Transverse colon (tissue), 4 donors: ENCODE measurements around the gene CDCP2. TPM values are rescaled to one million over a fixed set of nuclear protein-coding genes. Genes with fewer than 3 reads are reported as not detected.

ENCODE experiments used
- DNase-seq: peaks from one replicate; pipeline ENCODE4 v3.0.0-alpha.2; 2019
- H3K27ac ChIP-seq, 4 donors: fragments of 200-600 bp; sonication (generic); 2 replicates each; pipeline ENCODE4 v1.5.1; 2016 to 2018; ENCODE audit warnings: inconsistent platforms in 4 of 4
- H3K27me3 ChIP-seq: fragments of 200-600 bp; sonication (generic); 2 replicates; pipeline ENCODE4 v1.5.1; 2017; ENCODE audit warnings: inconsistent platforms
- H3K36me3 ChIP-seq, 4 donors: fragments of 200-600 bp; sonication (generic); 2 replicates each; pipeline ENCODE4 v1.5.1; 2017 to 2019; ENCODE audit warnings: inconsistent platforms in 4 of 4
- H3K4me1 ChIP-seq, 4 donors: fragments of 200-600 bp; sonication (generic); 2 replicates each; pipeline ENCODE4 v1.5.1; 2017 to 2020; ENCODE audit warnings: inconsistent platforms in 4 of 4
- H3K4me3 ChIP-seq, 4 donors: fragments of 200-600 bp; sonication (generic); 1 replicate in 1 of 4; 2 replicates in 3 of 4; pipeline versions ENCODE4 v1.5.1 to v1.6.1; 2017 to 2019; ENCODE audit warnings: inconsistent platforms in 4 of 4
- H3K9me3 ChIP-seq, 2 donors: fragments of 200-600 bp; sonication (generic); 2 replicates each; pipeline ENCODE4 v1.5.1; 2017 to 2019; ENCODE audit warnings: inconsistent platforms in 2 of 2
- CTCF ChIP-seq, 5 experiments: fragments of 200-600 bp in 3 of 5; fragments of 450-650 bp in 2 of 5; sonication (generic) in 3 of 5; IDR thresholded peaks; 1 replicate in 2 of 5; 2 replicates in 3 of 5; pipeline ENCODE4 v1.5.1; 2016 to 2017; ENCODE audit warnings: antibody characterized with exemption in 5 of 5, inconsistent platforms in 3 of 5, mild to moderate bottlenecking in 2 of 5, moderate library complexity in 1 of 5
- EP300 ChIP-seq: sonication (generic); formaldehyde crosslinking; IDR thresholded peaks from one replicate; pipeline ENCODE4 v1.6.1; 2017; ENCODE audit warnings: antibody characterized with exemption, low read depth
- POLR2A ChIP-seq: fragments of 450-650 bp; IDR thresholded peaks from one replicate; pipeline ENCODE4 v1.6.1; 2016; ENCODE audit warnings: antibody characterized with exemption, mild to moderate bottlenecking, moderate library complexity
- POLR2AphosphoS5 ChIP-seq, 3 donors: sonication (generic); formaldehyde crosslinking; IDR thresholded peaks; one replicate each; pipeline ENCODE4 v1.6.1; 2016; ENCODE audit warnings: antibody characterized with exemption in 3 of 3
- WGBS, 2 donors: methylation state at CpG; one replicate each; pipeline ENCODE4 v1.1.5; 2018; ENCODE audit warnings: low coverage in 1 of 2; 5-methylcytosine and 5-hydroxymethylcytosine counted together
- in situ Hi-C, 4 donors: fragments of 200-750 bp; cut with MboI; loops; one replicate each; pipeline versions ENCODE4 v1.15.0 to v1.15.1; 2017; ENCODE audit warnings: low sequenced_read_pairs in 3 of 4, low pct_ligation_motif_present in 1 of 4, low pct_unique_long_range_greater_than_20kb in 1 of 4
- intact Hi-C: fragments of 100-400 bp; cut with DNase I; formaldehyde crosslinking; loops from one replicate; pipeline ENCODE4 v1.15.1; 2023; ENCODE audit warnings: low total_unique reads
- total RNA-seq, 4 donors: library from RNA; depleted of rRNA; stranded (reverse); fragments of >200 nt; gene quantifications; one replicate each; pipeline ENCODE4 v1.1.0, GENCODE V29; 2016

CDCP2 gene
- total RNA-seq, 4 donors from 2014 or later: 0.48 TPM; not detected in 3

GRCh38 chr1:54138994-54139393 lies 13.8 kb downstream of the CDCP2 start:
- no peak overlapping the region for H3K27ac ChIP-seq
- no peak for TF ChIP-seq CTCF (IDR thresholded peaks at IDR 0.05)
- TF ChIP-seq POLR2AphosphoS5 (IDR thresholded peaks at IDR 0.05): no peak
- TF ChIP-seq EP300: no peak
- TF ChIP-seq POLR2A: no peak
- no peak for DNase-seq
- in situ Hi-C loops (no loop called here), intact Hi-C loops (no loop called here)
- no peaks in the 10 kb centered on the region for H3K27me3 ChIP-seq
- 100% methylated on average over 1 of the region's 1 CpG; no CpG with 5 or more reads in 1 of the 2 donors for WGBS, 2 donors
- H3K4me1 ChIP-seq: no peaks in the 10 kb centered on the region
- H3K9me3 ChIP-seq: no peaks in the 10 kb centered on the region
- no peaks in the 10 kb centered on the region for H3K36me3 ChIP-seq
- H3K4me3 ChIP-seq: no peak overlapping the region

- WGBS, 2 donors: 47% methylated on average over 8 of the region's 10 CpGs; no CpG with 5 or more reads in 1 of the 2 donors
- Histone ChIP-seq H3K4me1 (no peaks in the 10 kb centered on the region), H3K27me3 (no peaks in the 10 kb centered on the region), H3K9me3 (no peaks in the 10 kb centered on the region), H3K27ac (no peak overlapping the region), H3K36me3 (no peaks in the 10 kb centered on the region), H3K4me3 (no peak overlapping the region)
- in situ Hi-C loops (no loop called here), intact Hi-C loops (no loop called here)
- DNase-seq: no peak
- no peak for TF ChIP-seq POLR2A
- no peak for TF ChIP-seq CTCF (IDR thresholded peaks at IDR 0.05)
- no peak for TF ChIP-seq POLR2AphosphoS5 (IDR thresholded peaks at IDR 0.05)
- TF ChIP-seq EP300: no peak
These were observed 15.2 kb downstream of the CDCP2 start for GRCh38 chr1:54137534-54138061.

- no peak for TF ChIP-seq POLR2A
- in situ Hi-C loops: no loop called here
- Histone ChIP-seq H3K36me3 (no peaks in the 10 kb centered on the region), H3K4me1 (no peaks in the 10 kb centered on the region), H3K4me3 (no peak overlapping the region), H3K27me3 (no peaks in the 10 kb centered on the region), H3K9me3 (no peaks in the 10 kb centered on the region), H3K27ac (no peak overlapping the region)
- 52 to 81% methylated on average over 2 to 7 of the region's 7 CpGs for WGBS, 2 donors
- DNase-seq: no peak
- intact Hi-C loops: no loop called here
These were observed 15.8 kb downstream of the CDCP2 start for GRCh38 chr1:54136963-54137533.

GRCh38 chr1:54136269-54136896 lies 16.4 kb downstream of the CDCP2 start:
- Histone ChIP-seq H3K4me3 (no peak overlapping the region), H3K36me3 (no peaks in the 10 kb centered on the region), H3K27me3 (no peaks in the 10 kb centered on the region), H3K4me1 (no peaks in the 10 kb centered on the region), H3K27ac (no peak overlapping the region), H3K9me3 (no peaks in the 10 kb centered on the region)
- intact Hi-C loops (no loop called here), in situ Hi-C loops (no loop called here)
- TF ChIP-seq POLR2AphosphoS5 (IDR thresholded peaks at IDR 0.05): no peak
- DNase-seq: no peak
- WGBS, 2 donors: 82 to 91% methylated on average over 2 to 10 of the region's 17 CpGs

GRCh38 chr1:54135436-54136120 lies 17.2 kb downstream of the CDCP2 start:
- in situ Hi-C loops: no loop called here

More at GRCh38 chr1:54135436-54136120, 17.2 kb downstream of the CDCP2 start:
- no peak overlapping the region for H3K27ac ChIP-seq
- 74% methylated on average over 5 of the region's 5 CpGs; no CpG with 5 or more reads in 1 of the 2 donors for WGBS, 2 donors
- no peaks in the 10 kb centered on the region for H3K27me3 ChIP-seq
- no peak overlapping the region for H3K4me3 ChIP-seq
- intact Hi-C loops: no loop called here
- H3K9me3 ChIP-seq: no peaks in the 10 kb centered on the region
- no peaks in the 10 kb centered on the region for H3K36me3 ChIP-seq
- no peak for DNase-seq
- no peaks in the 10 kb centered on the region for H3K4me1 ChIP-seq
- TF ChIP-seq POLR2A (no peak), POLR2AphosphoS5 (IDR thresholded peaks at IDR 0.05) (no peak), EP300 (no peak), CTCF (IDR thresholded peaks at IDR 0.05) (no peak)
